Breast epithelium (tissue), 3 donors: ENCODE data around the gene ZC3H7A.

Experiments used
- POLR2A ChIP-seq: fragments of 450-650 bp; IDR thresholded peaks from one replicate; pipeline ENCODE4 v1.6.1; 2016; ENCODE audit warnings: antibody characterized with exemption, mild to moderate bottlenecking, moderate library complexity
- TF ChIP-seq, protein P1 (sequence below), 3 donors: fragments of 450-650 bp; IDR thresholded peaks; one replicate each; pipeline ENCODE4 v1.5.1; 2016 to 2017; ENCODE audit warnings: antibody characterized with exemption in 3 of 3, mild to moderate bottlenecking in 3 of 3, moderate library complexity in 3 of 3

GRCh38 chr16:11735787-11736186 is 61.3 kb downstream of the ZC3H7A start:
- TF ChIP-seq, protein P1, sequence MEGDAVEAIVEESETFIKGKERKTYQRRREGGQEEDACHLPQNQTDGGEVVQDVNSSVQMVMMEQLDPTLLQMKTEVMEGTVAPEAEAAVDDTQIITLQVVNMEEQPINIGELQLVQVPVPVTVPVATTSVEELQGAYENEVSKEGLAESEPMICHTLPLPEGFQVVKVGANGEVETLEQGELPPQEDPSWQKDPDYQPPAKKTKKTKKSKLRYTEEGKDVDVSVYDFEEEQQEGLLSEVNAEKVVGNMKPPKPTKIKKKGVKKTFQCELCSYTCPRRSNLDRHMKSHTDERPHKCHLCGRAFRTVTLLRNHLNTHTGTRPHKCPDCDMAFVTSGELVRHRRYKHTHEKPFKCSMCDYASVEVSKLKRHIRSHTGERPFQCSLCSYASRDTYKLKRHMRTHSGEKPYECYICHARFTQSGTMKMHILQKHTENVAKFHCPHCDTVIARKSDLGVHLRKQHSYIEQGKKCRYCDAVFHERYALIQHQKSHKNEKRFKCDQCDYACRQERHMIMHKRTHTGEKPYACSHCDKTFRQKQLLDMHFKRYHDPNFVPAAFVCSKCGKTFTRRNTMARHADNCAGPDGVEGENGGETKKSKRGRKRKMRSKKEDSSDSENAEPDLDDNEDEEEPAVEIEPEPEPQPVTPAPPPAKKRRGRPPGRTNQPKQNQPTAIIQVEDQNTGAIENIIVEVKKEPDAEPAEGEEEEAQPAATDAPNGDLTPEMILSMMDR (IDR thresholded peaks at IDR 0.05) = no peak
- no peak for TF ChIP-seq POLR2A
